H1 (cell line): ENCODE measurements around the gene NRL. TPM values are rescaled to one million over a fixed set of nuclear protein-coding genes. Genes with fewer than 3 reads are reported as not detected.

Source experiments
- CTCF ChIA-PET: fragments of 300-600 bp; sonication (Branson Sonifier 250); formaldehyde crosslinking; loops from one replicate; lab custom pipeline; 2021; ENCODE audit not compliant: partially characterized antibody; lab: Charles Lee
- POLR2A ChIA-PET: fragments of 300-600 bp; sonication (Branson Sonifier 250); formaldehyde crosslinking; loops from one replicate; lab custom pipeline; 2021; ENCODE audit warnings: inconsistent platforms; ENCODE audit not compliant: partially characterized antibody; lab: Charles Lee
- DNase-seq, 2 experiments: peaks; one replicate each; pipeline versions ENCODE4 v3.0.0 to v3.0.0-alpha.2; 2010 to 2022; ENCODE audit warnings: low spot score in 2 of 2, low read depth in 1 of 2, mixed read lengths in 1 of 2
- FAIRE-seq: peaks from 2 replicates; lab custom pipeline; 2011; peaks lifted over from hg19 to GRCh38; lab: Jason Lieb, UNC
- H2AFZ ChIP-seq: 2 replicates; pipeline ENCODE4 v1.8.1; 2012; ENCODE audit warnings: low read length, inconsistent platforms
- H2AK5ac ChIP-seq: 2 replicates; pipeline ENCODE4 v1.6.1; 2013; ENCODE audit warnings: low read depth, low read length
- H2BK120ac ChIP-seq: replicated peaks from 2 replicates; pipeline ENCODE3; 2013; ENCODE audit warnings: low read depth, low read length, inconsistent platforms
- H2BK12ac ChIP-seq: 2 replicates; pipeline ENCODE4 v1.6.1; 2013; ENCODE audit warnings: low read depth, low read length
- H2BK15ac ChIP-seq: 2 replicates; pipeline ENCODE4 v1.6.1; 2013; ENCODE audit warnings: low read length
- H2BK20ac ChIP-seq: 2 replicates; pipeline ENCODE4 v1.6.1; 2013; ENCODE audit warnings: low read length
- H2BK5ac ChIP-seq: 2 replicates; pipeline ENCODE4 v1.6.1; 2013; ENCODE audit warnings: low read depth, low read length
- H3K14ac ChIP-seq: 2 replicates; pipeline ENCODE4 v1.6.1; 2013; ENCODE audit warnings: inconsistent platforms; ENCODE audit not compliant: insufficient read length
- H3K18ac ChIP-seq: 2 replicates; pipeline ENCODE4 v1.6.1; 2013; ENCODE audit warnings: low read length; ENCODE audit errors: extremely low read depth
- H3K23ac ChIP-seq: 2 replicates; pipeline ENCODE4 v1.6.1; 2013; ENCODE audit warnings: inconsistent platforms; ENCODE audit not compliant: insufficient read length
- H3K23me2 ChIP-seq: 2 replicates; pipeline ENCODE4 v1.6.1; 2013; ENCODE audit warnings: low read depth, low read length
- H3K27ac ChIP-seq: 2 replicates; pipeline ENCODE4 v1.6.1; 2011; ENCODE audit warnings: low read depth, low read length, inconsistent platforms
- H3K27me3 ChIP-seq, 4 experiments: replicated peaks in 1 of 4; 1 replicate in 1 of 4; 2 replicates in 3 of 4; pipeline versions ENCODE4 v1.6.1 to v1.8.1; 2011 to 2013; ENCODE audit warnings: low read length in 3 of 4, mild to moderate bottlenecking in 3 of 4, inconsistent platforms in 2 of 4, mixed read lengths in 2 of 4, moderate library complexity in 1 of 4; ENCODE audit not compliant: control insufficient read depth in 3 of 4, insufficient read depth in 3 of 4; ENCODE audit errors: extremely low read depth in 1 of 4
- H3K36me3 ChIP-seq, 4 experiments: 2 replicates each; pipeline versions ENCODE4 v1.6.1 to v1.8.1; 2011 to 2013; ENCODE audit warnings: mild to moderate bottlenecking in 4 of 4, low read length in 3 of 4, moderate library complexity in 2 of 4, control low read depth in 1 of 4, inconsistent platforms in 1 of 4; ENCODE audit not compliant: insufficient read depth in 4 of 4, control insufficient read depth in 2 of 4
- H3K4ac ChIP-seq: replicated peaks from 2 replicates; pipeline ENCODE3; 2013; ENCODE audit warnings: low read length, low read depth, mixed read lengths, inconsistent platforms; ENCODE audit not compliant: insufficient read length
- H3K4me1 ChIP-seq, 4 experiments: replicated peaks in 1 of 4; 1 replicate in 1 of 4; 2 replicates in 3 of 4; pipeline versions ENCODE4 v1.6.1 to v1.8.1; 2011 to 2013; ENCODE audit warnings: low read length in 3 of 4, inconsistent platforms in 2 of 4, mixed read lengths in 1 of 4; ENCODE audit not compliant: insufficient read depth in 4 of 4, control insufficient read depth in 3 of 4
- H3K4me2 ChIP-seq, 2 experiments: 2 replicates each; pipeline versions ENCODE4 v1.6.1 to v1.8.1; 2011 to 2013; ENCODE audit warnings: low read depth in 2 of 2, low read length in 2 of 2, control low read depth in 1 of 2, inconsistent platforms in 1 of 2, mild to moderate bottlenecking in 1 of 2; ENCODE audit not compliant: insufficient read depth in 1 of 2
- H3K4me3 ChIP-seq, 4 experiments: fragments of 200-600, 300-600 bp in 1 of 4; sonication (generic), shearing (Covaris generic), sonication (Bioruptor Twin) in 1 of 4; 2 replicates each; pipeline versions ENCODE4 v1.5.1 to v1.8.1; 2011 to 2016; ENCODE audit warnings: low read length in 4 of 4, low read depth in 3 of 4, control low read depth in 2 of 4, inconsistent platforms in 2 of 4, mild to moderate bottlenecking in 2 of 4, mixed read lengths in 1 of 4, moderate library complexity in 1 of 4; ENCODE audit not compliant: insufficient read depth in 2 of 4; ENCODE audit errors: extremely low read depth in 1 of 4
- H3K56ac ChIP-seq: replicated peaks from 2 replicates; pipeline ENCODE3; 2013; ENCODE audit warnings: low read depth, mild to moderate bottlenecking, mixed read lengths, low read length, inconsistent platforms; ENCODE audit not compliant: insufficient read length
- H3K79me1 ChIP-seq: 2 replicates; pipeline ENCODE4 v1.6.1; 2013; ENCODE audit warnings: low read depth, low read length, control low read depth
- H3K79me2 ChIP-seq, 2 experiments: 2 replicates each; pipeline versions ENCODE4 v1.6.1 to v1.8.1; 2012 to 2013; ENCODE audit warnings: low read length in 2 of 2, mild to moderate bottlenecking in 2 of 2, inconsistent platforms in 1 of 2; ENCODE audit not compliant: insufficient read depth in 2 of 2, control insufficient read depth in 1 of 2
- H3K9ac ChIP-seq, 4 experiments: replicated peaks in 1 of 4; 1 replicate in 1 of 4; 2 replicates in 3 of 4; pipeline versions ENCODE4 v1.6.1 to v1.8.1; 2011 to 2013; ENCODE audit warnings: low read depth in 3 of 4, low read length in 3 of 4, control low read depth in 2 of 4, mild to moderate bottlenecking in 2 of 4, moderate library complexity in 2 of 4, inconsistent platforms in 1 of 4; ENCODE audit errors: extremely low read depth in 1 of 4
- H3K9me3 ChIP-seq, 2 experiments: 2 replicates each; pipeline versions ENCODE4 v1.6.1 to v1.8.1; 2012 to 2013; ENCODE audit warnings: mild to moderate bottlenecking in 2 of 2, moderate library complexity in 2 of 2, control low read depth in 1 of 2, inconsistent platforms in 1 of 2, low read depth in 1 of 2, low read length in 1 of 2, mixed read lengths in 1 of 2; ENCODE audit not compliant: insufficient read depth in 2 of 2
- H4K20me1 ChIP-seq, 2 experiments: replicated peaks in 1 of 2; 2 replicates each; pipeline versions ENCODE3 to v1.8.1; 2011 to 2013; ENCODE audit warnings: inconsistent platforms in 2 of 2, low read length in 2 of 2, mild to moderate bottlenecking in 1 of 2; ENCODE audit not compliant: insufficient read depth in 2 of 2, control insufficient read depth in 1 of 2
- H4K5ac ChIP-seq: 2 replicates; pipeline ENCODE4 v1.6.1; 2013; ENCODE audit warnings: low read length, low read depth, mixed read lengths, inconsistent platforms; ENCODE audit not compliant: insufficient read length
- H4K8ac ChIP-seq: 2 replicates; pipeline ENCODE4 v1.8.0; 2013; ENCODE audit warnings: mild to moderate bottlenecking, moderate library complexity, low read length, inconsistent platforms; ENCODE audit not compliant: insufficient read depth; ENCODE audit errors: extremely low read depth
- H4K91ac ChIP-seq: replicated peaks from 2 replicates; pipeline ENCODE3; 2013; ENCODE audit warnings: low read length, mixed read lengths, inconsistent platforms; ENCODE audit not compliant: insufficient read length
- ATF3 ChIP-seq: IDR thresholded peaks from 2 replicates; pipeline ENCODE4 v1.6.1; 2011; ENCODE audit warnings: low read depth, mild to moderate bottlenecking, low read length; ENCODE audit not compliant: insufficient read depth
- CTCF ChIP-seq, 3 experiments: IDR thresholded peaks; 1 replicate in 2 of 3; 2 replicates in 1 of 3; pipeline versions ENCODE4 v1.5.1 to v1.6.1; 2011; ENCODE audit warnings: low read length in 3 of 3, mild to moderate bottlenecking in 3 of 3, inconsistent platforms in 2 of 3, low read depth in 1 of 3, moderate library complexity in 1 of 3; ENCODE audit not compliant: insufficient read depth in 1 of 3; ENCODE audit errors: control extremely low read depth in 1 of 3
- FOSL1 ChIP-seq: IDR thresholded peaks from 2 replicates; pipeline ENCODE4 v1.6.1; 2011; ENCODE audit warnings: mild to moderate bottlenecking, low read depth, low read length, moderate library complexity; ENCODE audit not compliant: insufficient read depth
- JUND ChIP-seq: IDR thresholded peaks from 2 replicates; pipeline ENCODE4 v1.6.1; 2011; ENCODE audit warnings: mild to moderate bottlenecking, improper control_type of control experiment, low read length
- KDM5A ChIP-seq: fragments of 200-600 bp; IDR thresholded peaks from 2 replicates; pipeline ENCODE4 v1.7.1; 2012; ENCODE audit warnings: mild to moderate bottlenecking, low read length, inconsistent platforms, mixed read lengths
- PHF8 ChIP-seq: fragments of 200-600 bp; sonication (generic); conservative IDR thresholded peaks from 2 replicates; pipeline ENCODE4 v1.7.1; 2012; ENCODE audit warnings: low read depth, mild to moderate bottlenecking, inconsistent platforms, low read length, moderate library complexity
- TBP ChIP-seq: IDR thresholded peaks from 2 replicates; pipeline ENCODE4 v1.6.1; 2011; ENCODE audit warnings: low read depth, low read length, improper control_type of control experiment
- TEAD4 ChIP-seq: IDR thresholded peaks from 2 replicates; pipeline ENCODE4 v1.6.1; 2012; ENCODE audit warnings: low read depth, low read length, inconsistent platforms, mixed read lengths
- ZNF274 ChIP-seq: IDR thresholded peaks from 2 replicates; pipeline ENCODE4 v1.7.0; 2012; ENCODE audit warnings: low read length, borderline replicate concordance; ENCODE audit errors: extremely low read depth
- WGBS, 2 experiments: shearing (Covaris generic) in 1 of 2; methylation state at CpG; one replicate each; pipeline versions ENCODE4 v1.1.6 to v1.1.7; 2013 to 2015; ENCODE audit warnings: low lambda C conversion rate in 2 of 2, mixed read lengths in 2 of 2, inconsistent platforms in 1 of 2, low coverage in 1 of 2, missing lambda C conversion rate in 1 of 2; ENCODE audit not compliant: insufficient replicate concordance in 2 of 2, insufficient coverage in 1 of 2, insufficient read length in 1 of 2; ENCODE audit errors: extremely low coverage in 1 of 2, missing lambda C conversion rate in 1 of 2; 5-methylcytosine and 5-hydroxymethylcytosine counted together
- polyA plus RNA-seq, 7 experiments: library from polyadenylated mRNA; depleted of rRNA in 3 of 7; stranded (reverse) in 5 of 7; unstranded in 2 of 7; fragments of >200 nt in 5 of 7; fragments of 200-250 nt in 2 of 7; gene quantifications; 1 replicate in 5 of 7; 2 replicates in 1 of 7; 4 replicates in 1 of 7; pipeline versions ENCODE4 v1.2.1 to v1.2.3, GENCODE V29; 2011 to 2013; ENCODE audit warnings: missing spikeins in 2 of 7, mixed read lengths in 2 of 7
- total RNA-seq: library from RNA; stranded (reverse); fragmentation: NEBNext Ultra II Directional; extraction: Animal tissue kit (Norgen Biotek cat#: 25700); gene quantifications from 2 replicates; pipeline ENCODE4 v1.2.1, GENCODE V29; 2021

The NRL gene
- total and polyA plus RNA-seq, 2 of the 8 experiments (the other 6 are each of a cell fraction or from before 2014, with no cell fraction given), result 1.1 to 2.2 TPM

- Histone ChIP-seq H3K4ac (no peak overlapping the region), H2BK12ac (no peak overlapping the region), H3K23me2 (peaks cover 9% of the 10 kb centered on the region), H3K79me1 (no peaks in the 10 kb centered on the region), H3K4me3 (no peak overlapping the region), H3K79me2 (no peaks in the 10 kb centered on the region), H2BK20ac (no peak overlapping the region), H3K56ac (no peak overlapping the region), H2AFZ (no peak overlapping the region), H3K18ac (no peak overlapping the region), H3K9ac (no peak overlapping the region), H3K4me1 (peaks cover 0 to 10% (median 5%) of the 10 kb centered on the region in 4 experiments; a peak in 5 of 7 replicates), H3K36me3 (no peaks in the 10 kb centered on the region; a peak in 1 of 8 replicates), H4K91ac (no peak overlapping the region), H2BK120ac (no peak overlapping the region), H4K8ac (0 out of 2 replicates have a peak overlapping the region, but pooled peaks have one; percentile 7), H3K27me3 (no peaks in the 10 kb centered on the region; a peak in 1 of 7 replicates), H2BK15ac (no peak overlapping the region), H3K27ac (no peak overlapping the region), H2AK5ac (no peak overlapping the region), H4K20me1 (peaks cover 2% of the 10 kb centered on the region in 2 experiments), H3K9me3 (no peaks in the 10 kb centered on the region), H3K23ac (no peak overlapping the region), H4K5ac (no peak overlapping the region), H3K14ac (no peak overlapping the region), H2BK5ac (no peak overlapping the region), H3K4me2 (no peak overlapping the region)
- whole genome bisulfite sequencing, 2 experiments, result 86% methylated on average over 9 of the region's 10 CpGs; no CpG with 5 or more reads in 1 of the 2 experiments
- POLR2A ChIA-PET, result interaction anchor here (0.9 to 6.5 kb wide), 3 partner anchors 39 to 87 kb away, joined by 4 to 97 read pairs (median 4); partner anchors contain the start of gene PCK2
- CTCF ChIA-PET, result interaction anchor here (0.9 to 9.6 kb wide), 10 partner anchors 15 to 108 kb away, joined by 3 to 234 read pairs (median 4); partner anchors contain the start of genes DCAF11, IRF9, NRL and PCK2
- no peak for DNase-seq
- no peak for FAIRE-seq
- no peak for TF ChIP-seq TBP
- no peak for TF ChIP-seq PHF8
- TF ChIP-seq ATF3, result no peak
- no peak for TF ChIP-seq KDM5A
- TF ChIP-seq ZNF274, result no peak
- no peak for TF ChIP-seq JUND
- no peak for TF ChIP-seq TEAD4
- no peak for TF ChIP-seq FOSL1
- TF ChIP-seq CTCF (IDR thresholded peaks at IDR 0.05; ENCODE audit: control extremely low read depth in 1 of 3, insufficient read depth in 1 of 3, low read depth in 1 of 3, low read length in 3 of 3), result no peak
Measured at GRCh38 chr14:24053548-24054323, 61.0 kb downstream of the NRL start.
